GM23248 (cell line): Measurements from ENCODE around the gene DVL3.

Source experiments
- EZH2 ChIP-seq: fragments of 200-600 bp; sonication (generic); IDR thresholded peaks from 2 replicates; pipeline ENCODE4 v1.6.1; 2018; ENCODE audit warnings: antibody characterized with exemption, mild to moderate bottlenecking; ENCODE audit not compliant: insufficient read depth, poor library complexity, severe bottlenecking
- EZH2phosphoT487 ChIP-seq: fragments of 200-600 bp; sonication (generic); IDR thresholded peaks from 2 replicates; pipeline ENCODE4 v1.6.1; 2018; ENCODE audit warnings: antibody characterized with exemption, moderate library complexity, mild to moderate bottlenecking, low read depth; ENCODE audit not compliant: insufficient read depth

- no peak for TF ChIP-seq EZH2phosphoT487
- no peak for TF ChIP-seq EZH2
Observed at GRCh38 chr3:184196536-184196935, 41.4 kb downstream of the DVL3 start.
